Mononuclear cell (primary cell): Measurements from ENCODE around the gene LRRC4C. TPM values are rescaled to one million over a fixed set of nuclear protein-coding genes. Genes with fewer than 3 reads are reported as not detected.

Experiments
- H3K27me3 ChIP-seq: 2 replicates; pipeline ENCODE4 v1.6.0; 2011; ENCODE audit warnings: low read length, control low read depth; ENCODE audit not compliant: insufficient read depth
- H3K4me1 ChIP-seq: 2 replicates; pipeline ENCODE4 v1.5.1; 2011; ENCODE audit warnings: mild to moderate bottlenecking, low read length, control low read depth; ENCODE audit not compliant: insufficient read depth
- H3K4me3 ChIP-seq: 2 replicates; pipeline ENCODE4 v1.5.1; 2011; ENCODE audit warnings: mild to moderate bottlenecking, low read length, moderate library complexity
- H3K9me3 ChIP-seq: 2 replicates; pipeline ENCODE4 v1.5.1; 2011; ENCODE audit warnings: low read depth, mild to moderate bottlenecking, control low read depth, low read length
- total RNA-seq: library from RNA; depleted of rRNA; stranded (reverse); fragments of >200 nt; gene quantifications from one replicate; pipeline ENCODE4 v1.2.3, GENCODE V29; 2012

LRRC4C gene
- total RNA-seq, 1 donor = not detected

DNA sequence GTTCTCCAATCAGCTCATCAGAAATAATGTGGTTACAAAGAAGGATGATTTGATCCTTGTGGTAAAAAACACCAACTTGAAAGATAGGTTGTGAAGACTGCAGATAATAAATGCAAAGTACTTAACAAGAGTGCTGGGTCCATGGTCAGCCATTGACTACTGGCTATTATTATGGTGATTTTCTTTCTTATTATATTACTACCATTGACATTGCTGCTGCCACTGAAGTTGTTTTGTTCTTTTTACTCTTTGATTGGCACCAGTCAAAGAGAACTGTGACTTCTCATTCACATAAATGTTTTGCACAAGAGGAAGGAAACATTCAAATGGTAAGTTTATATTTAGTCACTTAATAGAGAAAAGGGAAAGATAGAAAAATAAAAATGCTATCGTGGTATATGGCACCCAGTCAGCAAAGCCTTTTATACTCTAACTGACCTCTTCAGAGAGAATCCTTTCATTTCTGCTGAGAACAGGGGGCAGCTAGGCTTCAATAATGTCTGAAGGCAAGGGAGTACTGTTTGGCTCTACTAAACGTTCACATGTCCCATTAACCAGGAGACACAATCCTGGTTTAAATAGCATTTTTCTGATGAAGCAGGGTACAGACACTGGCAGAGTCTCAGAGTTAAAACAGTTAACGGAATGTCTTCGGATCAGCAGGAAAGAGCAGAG is 64.8 kb downstream of the LRRC4C start:
- Histone ChIP-seq H3K9me3 (no peaks in the 10 kb centered on the region), H3K4me3 (no peak overlapping the region), H3K27me3 (no peaks in the 10 kb centered on the region), H3K4me1 (no peaks in the 10 kb centered on the region)

DNA sequence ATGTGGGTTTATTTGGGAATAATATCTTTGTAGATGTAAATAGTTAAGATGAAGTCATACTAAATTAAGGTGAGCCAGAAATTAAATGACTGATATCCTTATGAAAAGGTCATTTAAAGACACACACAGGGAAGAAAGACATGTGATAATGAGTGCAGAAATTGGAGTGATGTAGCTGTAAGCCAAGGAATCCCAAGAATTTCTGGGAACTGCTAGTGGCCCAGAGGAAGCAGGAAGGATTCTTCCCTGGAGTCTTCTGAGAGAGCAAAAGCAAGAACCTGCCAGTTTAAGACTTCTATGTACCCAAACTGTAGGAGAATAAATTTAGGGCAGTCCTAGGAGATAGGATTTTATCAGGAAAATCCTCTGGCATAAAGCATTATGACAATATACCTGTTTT is 66.9 kb downstream of the LRRC4C start:
- Histone ChIP-seq H3K9me3 (no peaks in the 10 kb centered on the region), H3K4me3 (no peak overlapping the region), H3K27me3 (no peaks in the 10 kb centered on the region), H3K4me1 (no peaks in the 10 kb centered on the region)

DNA sequence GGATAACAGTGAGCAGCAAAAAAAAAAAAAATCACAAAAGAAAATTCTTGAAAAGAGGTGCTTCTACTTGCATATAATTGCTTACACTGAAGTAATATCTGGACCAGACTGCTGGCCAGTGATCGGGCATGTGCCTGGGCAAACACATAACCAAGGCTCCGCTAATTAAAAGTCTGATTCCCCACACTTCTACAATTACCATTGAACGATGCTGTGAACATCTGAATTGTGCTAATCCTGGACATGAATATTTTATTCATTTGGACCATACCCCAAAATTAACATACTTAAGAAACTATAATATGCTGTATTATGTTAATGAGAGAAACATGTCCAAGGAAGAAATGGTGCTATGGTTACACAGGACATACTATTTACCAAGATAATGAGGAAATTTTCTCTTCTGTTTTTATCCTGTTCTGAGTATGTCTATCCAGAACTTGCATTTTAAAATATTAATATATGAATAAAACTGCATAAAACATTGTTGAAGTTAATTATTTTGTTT is 69.8 kb downstream of the LRRC4C start:
- Histone ChIP-seq H3K4me1 (no peaks in the 10 kb centered on the region), H3K9me3 (no peaks in the 10 kb centered on the region), H3K4me3 (no peak overlapping the region), H3K27me3 (no peaks in the 10 kb centered on the region)

DNA sequence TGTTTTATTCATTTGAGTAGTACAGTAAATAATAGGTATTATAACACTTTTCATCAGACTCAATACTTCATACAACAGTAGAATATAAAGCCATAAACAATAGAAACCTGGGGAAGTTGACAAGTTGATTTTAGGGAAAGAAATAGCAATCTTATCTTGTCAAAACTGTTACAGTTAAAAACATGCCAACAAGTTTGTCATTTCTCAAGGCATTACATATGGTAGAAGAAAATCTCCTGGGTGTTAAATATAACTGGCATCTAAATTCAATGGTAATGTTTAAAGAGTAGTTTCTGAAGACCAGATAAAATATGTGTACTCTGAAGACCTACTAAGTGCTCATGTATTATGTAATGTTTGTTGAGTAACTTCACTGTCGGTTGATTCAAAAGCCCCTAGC is 75.1 kb downstream of the LRRC4C start:
- no peaks in the 10 kb centered on the region for H3K27me3 ChIP-seq
- H3K9me3 ChIP-seq = no peaks in the 10 kb centered on the region
- H3K4me1 ChIP-seq = no peaks in the 10 kb centered on the region
- no peak overlapping the region for H3K4me3 ChIP-seq

DNA sequence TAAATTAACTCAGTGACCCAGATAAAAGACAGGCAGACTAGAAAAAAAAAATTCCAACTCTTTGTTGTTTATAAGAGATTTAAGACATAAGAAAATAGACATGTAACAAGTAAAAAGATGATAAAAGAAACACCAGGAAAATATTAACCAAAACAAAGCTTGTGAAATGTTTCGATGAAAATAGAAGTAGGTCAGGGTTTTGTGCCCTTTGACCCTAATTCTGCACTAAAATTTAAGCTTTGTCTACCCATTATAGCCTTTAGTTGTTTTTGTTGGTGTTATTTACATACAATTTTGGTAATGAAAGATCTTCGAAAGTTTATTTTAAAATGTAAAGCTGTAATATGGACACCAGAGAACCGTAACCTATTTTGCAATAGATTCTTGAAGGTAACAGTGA is 75.7 kb downstream of the LRRC4C start:
- H3K27me3 ChIP-seq = no peaks in the 10 kb centered on the region
- H3K4me1 ChIP-seq = no peaks in the 10 kb centered on the region
- no peaks in the 10 kb centered on the region for H3K9me3 ChIP-seq
- no peak overlapping the region for H3K4me3 ChIP-seq

DNA sequence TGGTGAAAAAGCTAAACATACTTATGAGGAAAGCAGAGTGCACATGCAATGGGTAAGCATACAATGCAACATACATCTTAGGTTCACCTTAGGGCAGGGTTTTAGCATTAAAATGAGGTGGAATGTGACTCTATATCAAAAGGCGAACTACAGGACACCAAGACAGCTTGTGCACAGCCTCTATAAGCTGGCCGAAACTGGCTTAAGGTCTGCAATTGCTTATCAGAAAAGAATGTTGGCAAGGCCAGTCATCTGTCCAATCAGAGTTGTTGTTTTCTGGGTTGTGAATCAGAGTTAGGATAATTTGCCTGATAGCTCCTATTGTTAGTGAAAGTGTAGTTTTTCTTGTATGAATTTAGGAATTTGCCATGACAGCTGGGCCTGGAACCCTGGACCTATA is 76.5 kb downstream of the LRRC4C start:
- Histone ChIP-seq H3K4me3 (no peak overlapping the region), H3K4me1 (no peaks in the 10 kb centered on the region), H3K9me3 (no peaks in the 10 kb centered on the region), H3K27me3 (no peaks in the 10 kb centered on the region)

DNA sequence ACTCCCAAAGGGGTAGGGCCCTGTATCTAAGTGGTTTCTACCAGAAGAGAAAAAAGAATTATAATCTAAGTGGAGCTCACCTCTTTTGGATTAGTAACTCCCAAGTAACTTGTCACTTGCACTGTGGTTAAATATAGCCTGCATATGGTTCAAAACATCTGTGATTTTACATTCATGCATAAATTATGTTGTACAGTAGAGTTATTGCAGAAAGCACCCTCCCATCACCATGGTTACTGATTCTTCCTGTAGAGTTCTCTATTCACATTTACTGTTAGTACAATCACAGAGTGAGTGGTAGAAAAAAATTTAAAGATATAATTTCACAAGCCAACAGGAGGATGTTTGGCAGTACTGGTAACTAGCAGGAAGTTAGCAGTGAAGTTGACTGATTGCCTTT is 80.4 kb downstream of the LRRC4C start:
- no peaks in the 10 kb centered on the region for H3K4me1 ChIP-seq
- no peaks in the 10 kb centered on the region for H3K9me3 ChIP-seq

DNA sequence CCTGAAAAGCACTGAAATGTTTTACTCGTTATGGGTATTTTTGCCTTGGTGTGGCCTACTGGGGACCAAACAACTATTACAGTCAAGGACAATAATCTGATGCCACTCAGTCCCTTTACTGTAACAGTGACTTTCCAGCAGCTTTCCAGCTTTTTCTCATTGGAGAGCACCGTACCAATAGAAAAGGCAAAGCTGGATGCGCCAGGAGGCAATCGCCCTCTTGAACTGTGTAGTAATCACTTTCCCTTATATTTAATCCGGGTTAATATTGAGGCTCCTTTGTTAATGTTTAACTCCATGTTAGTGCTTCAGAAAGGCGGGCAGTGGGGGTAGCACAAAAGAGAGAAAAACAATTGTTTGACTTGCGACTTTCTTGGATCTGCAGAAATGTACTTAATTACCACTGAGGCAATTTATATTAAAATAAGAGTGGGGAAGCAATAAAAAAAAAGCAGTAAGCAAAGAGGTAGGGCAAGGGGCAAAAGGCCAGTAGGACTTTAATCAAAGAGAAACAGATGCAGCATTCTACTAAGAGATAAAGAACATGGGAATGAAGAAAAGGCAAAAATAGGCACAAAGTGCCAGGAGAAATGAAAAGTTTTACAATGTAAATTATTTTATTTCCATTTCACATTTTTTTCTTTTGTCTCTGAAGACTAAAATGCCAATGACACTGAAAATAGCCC is 81.6 kb downstream of the LRRC4C start:
- Histone ChIP-seq H3K4me1 (no peaks in the 10 kb centered on the region), H3K9me3 (no peaks in the 10 kb centered on the region), H3K4me3 (no peak overlapping the region), H3K27me3 (no peaks in the 10 kb centered on the region)

More for the DNA sequence above, 80.4 kb downstream of the LRRC4C start:
- Histone ChIP-seq H3K4me3 (no peak overlapping the region), H3K27me3 (no peaks in the 10 kb centered on the region)

DNA sequence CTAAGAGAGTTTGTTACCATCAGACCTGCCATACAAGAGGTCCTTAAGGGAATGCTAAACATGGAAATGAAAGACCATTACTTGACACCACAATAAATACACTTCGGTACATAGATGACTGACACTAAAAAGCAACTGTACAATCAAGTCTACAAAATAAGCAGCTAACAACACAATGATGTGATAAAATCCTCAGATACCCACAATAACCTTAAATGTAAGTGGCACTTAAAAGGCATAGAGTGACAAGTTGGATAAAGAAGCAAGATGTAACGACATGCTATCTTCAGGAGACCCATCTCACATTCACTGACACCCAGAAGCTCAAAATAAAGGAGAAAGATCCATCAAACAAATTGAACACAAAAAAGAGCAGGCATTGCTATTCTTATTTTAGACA is 107.6 kb downstream of the LRRC4C start:
- no peaks in the 10 kb centered on the region for H3K4me1 ChIP-seq
- no peaks in the 10 kb centered on the region for H3K27me3 ChIP-seq
- H3K9me3 ChIP-seq = no peaks in the 10 kb centered on the region
- H3K4me3 ChIP-seq = no peak overlapping the region

DNA sequence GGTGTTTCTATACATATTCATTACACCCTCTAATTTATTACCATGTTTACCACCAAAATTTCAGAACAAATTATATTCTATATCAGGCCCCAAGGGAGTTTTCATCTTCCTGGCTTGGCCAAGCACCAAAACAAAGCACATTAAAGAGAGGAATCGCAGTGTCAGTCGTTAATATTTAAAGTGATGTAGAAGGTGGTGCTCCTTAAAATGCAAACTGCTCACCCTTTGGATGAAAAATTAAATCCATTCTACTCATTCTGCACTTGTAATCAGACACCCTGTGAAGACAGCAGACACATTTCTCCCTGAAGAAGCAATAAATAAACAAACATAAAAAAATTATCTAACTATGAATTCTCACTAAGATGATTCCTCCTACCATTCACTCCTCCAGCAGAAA is 113.4 kb downstream of the LRRC4C start:
- H3K27me3 ChIP-seq = no peaks in the 10 kb centered on the region
- no peak overlapping the region for H3K4me3 ChIP-seq
- H3K4me1 ChIP-seq = no peaks in the 10 kb centered on the region
- H3K9me3 ChIP-seq = no peaks in the 10 kb centered on the region

DNA sequence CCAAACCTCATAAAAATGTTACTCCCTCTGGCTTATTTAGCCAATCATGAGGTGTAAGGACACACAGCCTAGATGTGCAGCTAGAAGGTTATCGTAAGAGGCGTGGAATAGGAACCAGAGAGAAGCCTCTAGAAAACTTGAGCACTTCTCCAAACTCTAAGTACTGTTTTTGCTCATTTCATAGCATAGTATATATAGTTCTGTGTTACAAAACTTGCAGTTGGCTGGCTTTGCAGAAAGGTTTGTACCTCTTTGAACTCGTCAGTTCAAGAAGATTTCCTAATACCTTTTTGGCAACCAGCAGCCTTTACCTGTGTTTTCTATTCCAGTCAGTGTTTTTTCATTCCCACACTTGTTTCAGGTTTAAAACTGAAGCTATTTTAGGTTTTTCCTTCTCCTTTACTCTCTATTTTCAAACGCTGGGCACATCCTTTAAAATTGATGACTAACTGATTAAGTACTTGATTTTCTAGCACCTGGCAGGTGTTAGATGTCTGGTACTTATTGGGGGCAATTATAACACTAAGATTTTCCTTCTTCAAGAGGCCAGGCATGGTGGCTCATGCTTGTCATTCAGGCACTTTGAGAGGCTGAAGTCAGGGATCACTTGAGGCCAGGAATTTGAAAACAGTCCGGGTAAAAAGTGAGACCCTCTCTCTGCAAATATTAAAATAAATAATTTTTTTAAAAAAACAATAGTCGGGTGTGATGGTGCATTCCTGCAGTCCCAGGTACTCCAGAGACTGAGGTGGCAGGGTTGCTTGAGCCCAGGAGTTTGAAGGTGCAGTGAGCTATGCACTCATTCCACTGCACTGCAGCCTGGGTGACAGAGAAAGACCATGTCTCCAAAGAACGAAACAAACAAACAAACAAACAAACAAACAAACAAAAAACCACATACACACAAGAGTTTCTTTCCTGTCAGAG is 125.2 kb downstream of the LRRC4C start:
- Histone ChIP-seq H3K4me3 (no peak overlapping the region), H3K27me3 (no peaks in the 10 kb centered on the region), H3K4me1 (no peaks in the 10 kb centered on the region), H3K9me3 (no peaks in the 10 kb centered on the region)

DNA sequence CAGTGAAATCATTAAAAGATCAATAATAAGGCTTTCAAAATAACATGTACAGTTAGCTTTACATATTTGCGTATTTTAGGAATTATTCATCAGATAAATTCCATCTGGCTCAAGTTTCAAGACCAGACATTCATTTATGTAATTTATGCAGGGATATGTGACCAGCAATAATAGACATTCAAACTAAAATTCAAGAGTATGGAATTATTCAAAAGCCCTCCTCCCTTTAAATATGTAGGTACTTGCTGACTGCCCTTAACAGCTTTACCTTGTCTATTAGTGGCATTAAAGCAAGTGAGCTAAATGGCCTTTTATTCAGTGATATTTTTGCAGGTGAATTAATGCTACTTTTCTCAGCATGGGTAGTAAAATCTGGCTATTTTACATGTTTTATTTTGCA is 126.1 kb downstream of the LRRC4C start:
- Histone ChIP-seq H3K4me1 (no peaks in the 10 kb centered on the region), H3K9me3 (no peaks in the 10 kb centered on the region), H3K4me3 (no peak overlapping the region), H3K27me3 (no peaks in the 10 kb centered on the region)

DNA sequence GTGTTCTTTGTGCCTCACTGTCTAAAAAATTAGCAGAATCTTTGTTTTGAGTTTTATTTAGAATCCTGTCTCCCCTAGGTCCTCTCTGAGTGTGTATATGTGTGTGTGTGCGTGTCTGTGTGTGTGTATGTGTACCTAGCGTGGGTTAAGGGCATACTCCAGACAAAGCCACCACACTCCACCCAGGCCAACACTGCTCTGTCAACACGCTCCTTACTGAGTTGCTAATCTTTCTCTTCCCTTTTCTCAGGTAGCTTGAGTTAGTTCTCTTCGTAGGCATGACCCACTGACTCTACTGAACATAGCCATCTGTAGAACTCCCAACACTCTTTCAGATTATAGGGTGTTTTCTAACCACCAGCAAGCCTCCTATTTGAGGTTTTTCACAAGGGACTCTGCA is 131.1 kb downstream of the LRRC4C start:
- Histone ChIP-seq H3K27me3 (no peaks in the 10 kb centered on the region), H3K9me3 (no peaks in the 10 kb centered on the region), H3K4me3 (no peak overlapping the region), H3K4me1 (no peaks in the 10 kb centered on the region)

DNA sequence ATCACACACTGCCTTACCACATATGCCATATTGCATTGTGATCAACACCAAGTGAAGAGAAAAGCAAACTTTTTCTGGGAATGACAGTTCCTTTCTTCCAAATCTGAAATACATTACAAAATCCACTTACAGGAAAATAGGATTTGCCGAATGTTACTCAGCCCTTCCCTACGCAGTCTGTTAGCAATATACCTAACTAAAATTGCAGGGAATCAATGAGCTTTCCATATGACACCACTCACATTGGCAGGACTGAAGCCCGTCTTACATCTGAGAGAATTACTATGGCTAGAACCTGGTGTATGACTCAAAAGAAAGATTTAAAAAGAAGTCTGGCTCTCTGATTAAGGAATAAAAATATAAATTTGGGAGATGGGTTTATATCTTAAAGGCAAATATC is 136.0 kb downstream of the LRRC4C start:
- no peak overlapping the region for H3K4me3 ChIP-seq
- H3K9me3 ChIP-seq = peaks cover 10% of the 10 kb centered on the region
- H3K27me3 ChIP-seq = no peaks in the 10 kb centered on the region
- no peaks in the 10 kb centered on the region for H3K4me1 ChIP-seq

DNA sequence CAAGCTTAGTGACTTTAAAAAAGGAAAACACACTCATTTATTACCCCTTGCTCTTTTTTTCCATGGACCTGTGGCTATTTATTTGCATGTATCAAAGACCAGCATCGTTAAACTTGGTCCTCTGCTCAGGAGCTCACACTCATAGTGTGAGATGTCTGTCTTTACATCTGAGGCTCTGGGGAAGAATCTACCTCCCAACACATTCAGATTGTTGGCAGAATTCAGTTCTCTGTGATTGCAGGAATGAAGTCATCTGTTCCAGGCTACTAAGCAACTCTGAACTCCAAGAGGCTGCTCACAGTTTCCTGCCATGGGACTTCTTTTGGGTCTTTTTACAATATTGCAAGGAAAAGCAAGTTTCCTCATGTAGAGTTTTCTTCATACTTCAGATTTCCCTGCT is 138.8 kb downstream of the LRRC4C start:
- no peak overlapping the region for H3K4me3 ChIP-seq
- H3K4me1 ChIP-seq = no peaks in the 10 kb centered on the region
- H3K9me3 ChIP-seq = peaks cover 10% of the 10 kb centered on the region
- H3K27me3 ChIP-seq = no peaks in the 10 kb centered on the region
